ENCODE measurements around the gene ABHD5. TPM values are rescaled to one million over a fixed set of nuclear protein-coding genes. Genes with fewer than 3 reads are reported as not detected.

The ABHD5 gene
- total and polyA plus RNA-seq, 2 of the 8 experiments (the other 6 are each of a cell fraction or from before 2014, with no cell fraction given), result 10.5 to 16.4 TPM

DNA sequence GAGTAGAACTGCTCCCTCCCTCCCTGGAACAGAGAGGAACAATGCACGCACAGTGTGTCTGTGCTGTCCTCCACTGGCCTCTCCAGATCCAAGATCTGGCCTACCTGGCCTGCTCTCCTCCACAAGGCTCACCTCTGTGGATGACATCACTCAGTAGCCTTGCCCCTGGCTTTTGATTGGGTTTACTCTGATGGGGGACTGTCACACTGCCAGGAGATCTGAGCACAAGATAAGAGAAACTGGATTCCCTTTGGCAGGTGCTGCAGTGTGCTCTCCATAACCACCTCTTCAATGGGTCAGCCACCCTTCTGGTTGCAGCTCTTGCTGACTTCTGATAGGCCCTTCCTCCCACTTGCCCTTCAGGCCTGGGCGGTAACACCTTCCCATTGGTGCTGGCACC, 46.3 kb upstream of the ABHD5 start (continued):
- TF ChIP-seq GTF2F1 (IDR thresholded peaks at IDR 0.05; ENCODE audit: borderline replicate concordance, low read depth, low read length) (no peak), BRCA1 (IDR thresholded peaks at IDR 0.05; ENCODE audit: low read depth, low read length) (no peak), EZH2 (IDR thresholded peaks at IDR 0.05; ENCODE audit: low read depth, low read length, severe bottlenecking) (no peak)
- TF ChIP-seq, protein P1, sequence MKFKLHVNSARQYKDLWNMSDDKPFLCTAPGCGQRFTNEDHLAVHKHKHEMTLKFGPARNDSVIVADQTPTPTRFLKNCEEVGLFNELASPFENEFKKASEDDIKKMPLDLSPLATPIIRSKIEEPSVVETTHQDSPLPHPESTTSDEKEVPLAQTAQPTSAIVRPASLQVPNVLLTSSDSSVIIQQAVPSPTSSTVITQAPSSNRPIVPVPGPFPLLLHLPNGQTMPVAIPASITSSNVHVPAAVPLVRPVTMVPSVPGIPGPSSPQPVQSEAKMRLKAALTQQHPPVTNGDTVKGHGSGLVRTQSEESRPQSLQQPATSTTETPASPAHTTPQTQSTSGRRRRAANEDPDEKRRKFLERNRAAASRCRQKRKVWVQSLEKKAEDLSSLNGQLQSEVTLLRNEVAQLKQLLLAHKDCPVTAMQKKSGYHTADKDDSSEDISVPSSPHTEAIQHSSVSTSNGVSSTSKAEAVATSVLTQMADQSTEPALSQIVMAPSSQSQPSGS (IDR thresholded peaks at IDR 0.05; ENCODE audit: low read length), result no peak
